COLO668 (cell line): ENCODE data around the gene BEND4.

ENCODE experiments used
- DNase-seq: peaks from one replicate; lab custom pipeline; 2025; ENCODE audit not compliant: unreplicated experiment; lab: John Stamatoyannopoulos, UW

BEND4 gene

GRCh38 chr4:42112846-42113245 lies 39.6 kb downstream of the BEND4 start:
- DNase-seq: no peak

- no peak for DNase-seq
Measured at GRCh38 chr4:42104521-42104920, 47.9 kb downstream of the BEND4 start.

GRCh38 chr4:42101446-42101975 lies 50.9 kb downstream of the BEND4 start:
- DNase-seq: no peak

GRCh38 chr4:42088386-42088785 lies 64.1 kb downstream of the BEND4 start:
- DNase-seq: no peak

GRCh38 chr4:42083816-42084215 lies 68.6 kb downstream of the BEND4 start:
- no peak for DNase-seq

GRCh38 chr4:42080306-42080705 lies 72.1 kb downstream of the BEND4 start:
- no peak for DNase-seq

- DNase-seq: no peak
Measured at GRCh38 chr4:42078184-42078801, 74.2 kb downstream of the BEND4 start.

- no peak for DNase-seq
Measured at GRCh38 chr4:42074294-42074693, 78.2 kb downstream of the BEND4 start.

GRCh38 chr4:42070463-42070862 lies 82.0 kb downstream of the BEND4 start:
- no peak for DNase-seq

- no peak for DNase-seq
Measured at GRCh38 chr4:42067264-42067663, 85.2 kb downstream of the BEND4 start.

GRCh38 chr4:42066402-42066801 lies 86.1 kb downstream of the BEND4 start:
- no peak for DNase-seq
